BLaER1 treated with 17β-estradiol and CSF1 and Interleukin-3, amounts not matched to agents 10 nM and 100 nM (cell line): Measurements from ENCODE around the gene PTGFRN.
A peak's percentile ranks its signal among the peaks of the same experiment; 100 is the strongest.
"Not testable (repeated sequence)": the region's sequence is repeated elsewhere in the genome, so short reads cannot be mapped to it uniquely, and the experiment has no call there.

Source experiments
- H3K27ac ChIP-seq, 11 experiments: shearing (Covaris generic); formaldehyde crosslinking; 2 replicates each; pipeline ENCODE4 v1.8.1; 2022
- H3K27me3 ChIP-seq, 11 experiments: shearing (Covaris generic); formaldehyde crosslinking; 2 replicates each; pipeline ENCODE4 v1.8.1; 2022
- H3K36me3 ChIP-seq, 11 experiments: shearing (Covaris generic); formaldehyde crosslinking; 2 replicates each; pipeline ENCODE4 v1.8.1; 2022
- H3K4me1 ChIP-seq, 10 experiments: shearing (Covaris generic); formaldehyde crosslinking; 2 replicates each; pipeline ENCODE4 v1.8.1; 2022
- H3K4me2 ChIP-seq, 11 experiments: shearing (Covaris generic); formaldehyde crosslinking; 2 replicates each; pipeline ENCODE4 v1.8.1; 2022
- H3K4me3 ChIP-seq, 10 experiments: shearing (Covaris generic); formaldehyde crosslinking; 2 replicates each; pipeline ENCODE4 v1.8.1; 2022
- H3K9ac ChIP-seq, 11 experiments: shearing (Covaris generic); formaldehyde crosslinking; 2 replicates each; pipeline ENCODE4 v1.8.1; 2022
- H3K9me3 ChIP-seq, 11 experiments: shearing (Covaris generic); formaldehyde crosslinking; replicated peaks in 1 of 11; 2 replicates each; pipeline ENCODE4 v1.8.1; 2022
- H4K20me1 ChIP-seq, 11 experiments: shearing (Covaris generic); formaldehyde crosslinking; 2 replicates each; pipeline ENCODE4 v1.8.1; 2022
- Cebpa-rat ChIP-seq, 11 experiments: shearing (Covaris generic); IDR thresholded peaks; 2 replicates each; pipeline ENCODE4 v1.8.1; 2022

The PTGFRN gene

DNA sequence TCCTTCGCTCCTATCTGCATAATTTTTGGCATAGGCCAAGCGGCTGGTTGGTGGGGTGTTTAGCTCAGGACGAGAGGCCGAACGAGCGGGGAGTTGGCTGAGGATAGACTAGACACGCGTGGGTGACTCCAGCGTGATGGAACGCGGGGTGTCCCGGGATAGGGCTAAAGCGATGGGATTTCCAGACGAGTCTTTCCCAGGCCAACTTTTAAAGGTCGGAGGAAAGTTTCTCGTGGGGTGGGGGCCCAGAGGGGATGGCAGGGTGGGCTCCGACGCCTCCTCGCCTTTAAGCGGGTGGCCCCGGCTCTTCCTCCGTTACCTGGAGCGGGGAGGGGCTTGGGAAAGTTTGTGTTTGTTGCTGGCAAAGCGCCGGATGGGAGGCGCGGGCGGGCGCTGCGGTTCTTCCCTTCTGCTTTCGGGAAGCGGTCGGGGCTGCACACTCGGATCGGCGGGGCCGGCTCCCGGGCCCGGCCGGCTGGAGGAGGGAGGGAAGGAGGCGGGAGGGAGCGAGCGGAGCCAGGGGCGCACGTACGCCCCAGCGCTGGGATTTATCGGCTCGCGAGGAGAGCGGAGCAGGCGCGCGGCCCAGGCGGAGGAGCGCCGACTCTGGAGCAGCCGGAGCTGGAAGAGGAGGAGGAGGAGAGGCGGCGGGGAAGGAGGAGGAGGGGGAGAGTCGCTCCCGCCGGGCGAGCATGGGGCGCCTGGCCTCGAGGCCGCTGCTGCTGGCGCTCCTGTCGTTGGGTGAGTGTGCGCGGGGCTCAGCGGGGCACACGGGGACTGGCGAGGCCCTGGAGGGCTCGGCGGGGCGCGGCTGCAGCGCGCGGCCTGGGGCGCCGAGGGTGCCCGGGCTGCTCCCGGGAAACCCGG is at the start of gene PTGFRN:
Gene PTGFRN (plus strand): TSS at position 405 of the 867 bp plus-strand sequence. CDS start 288 bp downstream, at position 693.
- TF ChIP-seq Cebpa-rat (IDR thresholded peaks at IDR 0.05): no peak
- Histone ChIP-seq H3K9me3 (peaks cover 0 to 6% (median 0%) of the 10 kb centered on the region in 11 experiments; a peak in 1 of 22 replicates), H3K4me2 (peak within 1 kb of the TSS; percentile 86 to 100 (median 98)), H4K20me1 (peaks cover 0 to 16% (median 0%) of the 10 kb centered on the region in 11 experiments; a peak in 3 of 22 replicates), H3K9ac (peak within 1 kb of the TSS; percentile 43 to 83 (median 70)), H3K4me3 (peak within 1 kb of the TSS; percentile 56 to 80 (median 70)), H3K27ac (peak within 1 kb of the TSS in 6 of 11 experiments; percentile 45 to 71 (median 60); a peak in 10 of 22 replicates), H3K4me1 (peaks cover 4 to 33% (median 18%) of the 10 kb centered on the region in 10 experiments; a peak in 18 of 20 replicates), H3K36me3 (no peaks in the 10 kb centered on the region), H3K27me3 (peaks cover 41 to 70% (median 64%) of the 10 kb centered on the region in 11 experiments)

DNA sequence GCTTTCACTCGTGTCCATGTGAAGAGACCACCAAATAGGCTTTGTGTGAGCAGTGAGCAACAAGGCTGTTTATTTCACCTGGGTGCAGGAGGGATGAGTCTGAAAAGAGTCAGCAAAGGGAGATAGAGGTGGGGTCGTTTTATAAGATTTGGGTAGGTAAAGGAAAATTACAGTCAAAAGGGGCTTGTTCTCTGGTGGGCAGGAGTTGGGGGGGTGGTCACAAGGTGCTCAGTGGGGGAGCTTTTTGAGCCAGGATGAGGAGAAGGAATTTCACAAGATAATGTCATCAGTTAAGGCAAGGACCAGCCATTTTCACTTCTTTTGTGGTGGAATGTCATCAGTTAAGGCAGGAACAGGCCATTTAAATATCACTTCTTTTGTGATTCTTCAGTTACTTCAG is 49.5 kb upstream of the PTGFRN start:
- not testable (repeated sequence) for H4K20me1 ChIP-seq, H3K27ac ChIP-seq, H3K4me2 ChIP-seq, H3K27me3 ChIP-seq, H3K4me3 ChIP-seq, H3K9ac ChIP-seq, H3K36me3 ChIP-seq
- Histone ChIP-seq H3K4me1 (peaks cover 4 to 15% (median 8%) of the 10 kb centered on the region in 10 experiments), H3K9me3 (peaks cover 9 to 27% (median 19%) of the 10 kb centered on the region in 11 experiments)

DNA sequence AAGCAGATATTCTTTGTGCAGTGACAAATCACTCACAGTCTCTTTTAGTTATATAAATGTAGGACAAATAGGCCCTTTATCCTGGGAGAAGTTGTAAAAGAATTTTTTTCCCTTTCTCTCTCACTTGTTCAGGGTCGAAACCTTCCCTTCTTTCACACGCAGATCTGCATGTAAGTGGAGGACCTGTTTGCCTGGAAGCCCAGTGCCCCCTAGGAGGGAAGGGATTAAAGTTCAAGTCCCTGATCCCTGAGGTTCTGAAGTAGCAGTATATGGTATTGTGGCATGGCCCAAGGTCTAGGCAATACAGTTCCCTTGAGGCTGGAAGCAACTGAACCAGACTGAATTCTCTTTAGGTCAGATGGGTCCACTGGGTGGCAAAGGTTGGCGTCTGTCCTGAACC is 48.6 kb upstream of the PTGFRN start:
- no peaks in the 10 kb centered on the region for H4K20me1 ChIP-seq
- H3K9ac ChIP-seq: no peak overlapping the region
- H3K4me3 ChIP-seq: no peak overlapping the region
- H3K27ac ChIP-seq: no peak overlapping the region
- H3K9me3 ChIP-seq: peaks cover 19 to 37% (median 29%) of the 10 kb centered on the region in 11 experiments
- no peaks in the 10 kb centered on the region for H3K27me3 ChIP-seq
- no peaks in the 10 kb centered on the region for H3K36me3 ChIP-seq
- no peak for TF ChIP-seq Cebpa-rat (IDR thresholded peaks at IDR 0.05)
- H3K4me2 ChIP-seq: no peak overlapping the region
- peaks cover 0 to 5% (median 0%) of the 10 kb centered on the region in 10 experiments; a peak in 2 of 20 replicates for H3K4me1 ChIP-seq

DNA sequence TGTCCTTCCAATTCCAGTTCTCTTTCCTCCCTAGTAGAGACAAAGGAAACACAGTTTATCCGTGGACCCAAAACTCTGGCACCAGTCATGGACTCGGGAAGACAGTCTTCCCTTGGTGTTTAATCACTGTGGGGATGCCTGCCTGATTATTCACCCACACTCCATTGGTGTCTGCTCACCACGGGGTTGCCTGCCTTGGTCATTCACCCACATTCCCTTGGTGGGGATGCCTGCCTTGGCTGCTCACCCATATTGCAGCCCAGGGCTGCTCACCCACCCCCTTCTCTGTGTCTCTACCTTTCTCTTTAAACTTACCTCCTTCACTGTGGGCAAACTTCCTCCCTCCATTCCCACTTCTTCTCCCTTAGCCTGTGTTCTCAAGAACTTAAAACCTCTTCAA is 46.7 kb upstream of the PTGFRN start:
- H3K4me1 ChIP-seq, H4K20me1 ChIP-seq, H3K4me2 ChIP-seq, H3K27ac ChIP-seq, H3K4me3 ChIP-seq, H3K36me3 ChIP-seq, H3K27me3 ChIP-seq, H3K9ac ChIP-seq: not testable (repeated sequence)
- peaks cover 37 to 56% (median 47%) of the 10 kb centered on the region in 11 experiments for H3K9me3 ChIP-seq

DNA sequence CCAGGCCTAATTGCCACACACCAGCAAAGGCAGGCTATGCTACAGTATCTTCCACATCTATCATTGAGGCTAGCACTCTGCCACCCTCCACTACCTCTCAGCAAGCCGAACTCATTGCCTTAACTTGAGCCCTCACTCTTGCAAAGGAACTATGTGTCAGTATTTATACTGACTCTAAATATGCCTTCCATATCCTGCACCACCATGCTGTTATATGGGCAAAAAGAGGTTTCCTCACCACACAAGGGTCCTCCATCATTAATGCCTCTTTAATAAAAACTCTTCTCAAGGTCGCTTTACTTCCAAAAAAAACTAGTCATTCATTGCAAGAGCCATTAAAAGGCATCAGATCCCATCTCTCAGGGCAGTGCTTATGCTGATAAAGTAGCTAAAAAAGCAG is 43.2 kb upstream of the PTGFRN start:
- Histone ChIP-seq H3K9me3 (peaks cover 43 to 76% (median 56%) of the 10 kb centered on the region in 11 experiments), H3K4me1 (peaks cover 6 to 27% (median 20%) of the 10 kb centered on the region in 10 experiments)
- not testable (repeated sequence) for H3K36me3 ChIP-seq, H3K9ac ChIP-seq, H3K4me3 ChIP-seq, H4K20me1 ChIP-seq, H3K27ac ChIP-seq, H3K27me3 ChIP-seq, H3K4me2 ChIP-seq

DNA sequence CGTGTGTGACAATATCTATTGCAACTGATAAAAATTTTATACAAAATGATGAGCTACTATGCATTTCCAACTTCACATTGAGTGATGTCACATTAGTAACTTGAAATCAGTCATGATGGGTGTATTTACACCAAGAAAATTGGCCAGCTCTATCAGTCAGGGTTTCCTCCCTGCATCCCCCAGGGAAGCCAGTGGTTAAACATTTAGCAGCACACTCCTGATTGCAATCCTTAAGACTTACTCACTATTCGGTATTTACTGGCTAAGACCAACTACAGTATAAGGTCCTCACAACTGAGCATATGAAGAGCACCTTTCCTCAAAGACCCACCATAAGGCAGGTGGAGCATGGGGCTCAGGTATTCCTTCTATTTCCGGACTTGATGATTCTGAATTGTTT is 41.3 kb upstream of the PTGFRN start:
- Histone ChIP-seq H3K27ac (peak overlapping the region in 2 of 11 experiments; percentile 13 to 23; a peak in 2 of 22 replicates), H3K27me3 (no peaks in the 10 kb centered on the region), H3K9ac (no peak overlapping the region), H3K4me3 (no peak overlapping the region), H3K9me3 (peaks cover 43 to 66% (median 51%) of the 10 kb centered on the region in 11 experiments), H3K36me3 (no peaks in the 10 kb centered on the region; a peak in 1 of 22 replicates), H4K20me1 (no peaks in the 10 kb centered on the region), H3K4me1 (peaks cover 11 to 29% (median 22%) of the 10 kb centered on the region in 10 experiments), H3K4me2 (peak overlapping the region in 8 of 11 experiments; percentile 21 to 75 (median 68); a peak in 16 of 22 replicates)
- TF ChIP-seq Cebpa-rat (IDR thresholded peaks at IDR 0.05): no peak

DNA sequence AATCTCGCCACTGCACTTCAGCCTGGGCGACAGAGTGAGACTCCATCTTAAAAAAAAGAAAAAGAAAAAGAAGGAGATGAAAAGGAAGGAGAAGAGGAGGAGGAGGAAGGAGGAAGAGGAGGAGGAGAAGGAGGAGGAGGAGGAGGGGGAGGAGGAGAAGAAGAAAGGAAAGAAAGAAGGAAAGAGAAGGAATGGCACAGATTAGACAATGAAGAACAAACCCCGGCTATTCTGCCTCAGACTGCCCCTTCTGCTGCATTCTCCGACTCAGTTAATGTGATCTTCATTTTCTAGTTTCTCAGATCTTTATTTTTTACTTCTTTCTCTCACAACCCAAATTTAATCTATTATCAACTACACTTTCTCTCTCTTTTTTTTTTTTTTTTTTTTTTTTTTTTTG is 40.1 kb upstream of the PTGFRN start:
- Histone ChIP-seq H3K9ac (no peak overlapping the region), H3K36me3 (no peaks in the 10 kb centered on the region; a peak in 1 of 22 replicates), H3K27me3 (no peaks in the 10 kb centered on the region), H3K4me3 (no peak overlapping the region), H4K20me1 (no peaks in the 10 kb centered on the region), H3K4me2 (peak overlapping the region in 7 of 11 experiments; percentile 63 to 75 (median 70); a peak in 10 of 22 replicates), H3K27ac (no peak overlapping the region), H3K4me1 (peaks cover 23 to 41% (median 34%) of the 10 kb centered on the region in 10 experiments), H3K9me3 (peaks cover 36 to 60% (median 41%) of the 10 kb centered on the region in 11 experiments)
- TF ChIP-seq Cebpa-rat (IDR thresholded peaks at IDR 0.05): no peak

DNA sequence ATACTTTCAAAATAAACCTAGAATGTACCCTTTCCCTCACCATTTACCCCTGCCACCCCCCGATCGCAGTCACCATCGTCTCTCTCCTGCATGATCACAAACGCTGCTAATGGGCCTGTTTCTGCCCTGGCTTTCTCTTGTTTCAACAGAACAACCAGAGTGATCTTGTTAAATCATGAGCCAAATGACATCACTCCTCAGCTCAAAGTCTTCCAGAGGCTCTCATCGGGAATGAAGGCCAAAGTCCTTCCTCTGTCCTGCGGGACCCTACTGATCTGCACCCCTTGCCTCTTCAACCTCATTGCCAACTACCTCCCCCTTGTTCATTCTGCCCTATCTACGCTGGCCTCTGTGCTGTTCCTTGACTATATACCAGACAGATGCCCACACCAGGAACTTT is 39.4 kb upstream of the PTGFRN start:
- peaks cover 29 to 60% (median 36%) of the 10 kb centered on the region in 11 experiments for H3K9me3 ChIP-seq
- TF ChIP-seq Cebpa-rat (IDR thresholded peaks at IDR 0.05): no peak

DNA sequence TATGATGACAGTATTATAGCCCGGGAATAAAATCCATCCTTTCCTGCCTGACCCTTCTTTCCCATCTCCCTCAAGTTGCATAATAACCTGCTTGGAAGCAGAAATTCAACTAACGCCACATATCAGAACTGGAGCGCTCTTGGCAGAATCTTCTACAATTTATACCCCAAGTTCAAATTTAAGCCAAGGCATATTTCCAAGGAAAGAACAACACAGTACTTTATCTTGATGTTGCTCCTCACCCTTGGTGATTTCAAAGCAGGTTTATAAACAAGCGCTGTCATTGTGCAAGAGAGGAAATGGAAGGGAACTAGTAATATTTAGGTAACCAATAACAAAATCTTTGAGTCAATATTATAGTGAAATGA is 38.0 kb upstream of the PTGFRN start:
- Histone ChIP-seq H3K9ac (no peak overlapping the region), H3K36me3 (no peaks in the 10 kb centered on the region; a peak in 1 of 22 replicates), H3K27me3 (no peaks in the 10 kb centered on the region), H3K4me3 (no peak overlapping the region), H4K20me1 (no peaks in the 10 kb centered on the region), H3K4me2 (peak overlapping the region in 6 of 11 experiments; percentile 12 to 66 (median 42); a peak in 10 of 22 replicates), H3K4me1 (peaks cover 44 to 63% (median 55%) of the 10 kb centered on the region in 10 experiments), H3K9me3 (peaks cover 14 to 48% (median 23%) of the 10 kb centered on the region in 11 experiments), H3K27ac (no peak overlapping the region)
- TF ChIP-seq Cebpa-rat (IDR thresholded peaks at IDR 0.05): no peak

More for the DNA sequence above, 39.4 kb upstream of the PTGFRN start:
- Histone ChIP-seq H3K36me3 (no peaks in the 10 kb centered on the region; a peak in 1 of 22 replicates), H4K20me1 (no peaks in the 10 kb centered on the region), H3K27ac (no peak overlapping the region), H3K9ac (no peak overlapping the region), H3K4me1 (peaks cover 30 to 48% (median 41%) of the 10 kb centered on the region in 10 experiments), H3K27me3 (no peaks in the 10 kb centered on the region), H3K4me2 (no peak overlapping the region; a peak in 1 of 22 replicates), H3K4me3 (no peak overlapping the region)
